HepG2 (cell line): Measurements from ENCODE around the gene PHLDB1. TPM values are rescaled to one million over a fixed set of nuclear protein-coding genes. Genes with fewer than 3 reads are reported as not detected.

Experiments used
- ATF3 ChIP-seq: sonication (generic); formaldehyde crosslinking; IDR thresholded peaks from 2 replicates; pipeline ENCODE4 v1.4.0; 2020; ENCODE audit warnings: missing genetic modification reagents
- CCDC6 ChIP-seq: sonication (generic); formaldehyde crosslinking; IDR thresholded peaks from 2 replicates; pipeline ENCODE4 v1.8.1; 2022; ENCODE audit warnings: mild to moderate bottlenecking, missing genetic modification reagents, moderate library complexity
- CEBPZ ChIP-seq: IDR thresholded peaks from 2 replicates; pipeline ENCODE4 v1.6.1; 2012; ENCODE audit warnings: low read length, improper control_type of control experiment
- POLR2AphosphoS2 ChIP-seq: IDR thresholded peaks from 2 replicates; pipeline ENCODE4 v1.6.1; 2011; ENCODE audit warnings: low read depth, low read length, improper control_type of control experiment
- SNAPC4 ChIP-seq: sonication (generic); formaldehyde crosslinking; IDR thresholded peaks from 2 replicates; pipeline ENCODE4 v1.4.0; 2020; ENCODE audit warnings: mild to moderate bottlenecking, missing genetic modification reagents
- WIZ ChIP-seq: sonication (generic); formaldehyde crosslinking; IDR thresholded peaks from 2 replicates; pipeline ENCODE4 v1.5.1; 2020; ENCODE audit warnings: mild to moderate bottlenecking, missing genetic modification reagents
- YY1 ChIP-seq: IDR thresholded peaks from 2 replicates; pipeline ENCODE4 v1.6.1; 2011; ENCODE audit warnings: low read length, low read depth, moderate library complexity, mild to moderate bottlenecking; ENCODE audit not compliant: insufficient read depth, insufficient replicate concordance
- ZBTB46 ChIP-seq: sonication (generic); formaldehyde crosslinking; IDR thresholded peaks from 2 replicates; pipeline ENCODE4 v1.4.0; 2020; ENCODE audit warnings: mild to moderate bottlenecking, missing genetic modification reagents, borderline replicate concordance
- ZNF737 ChIP-seq: sonication (generic); formaldehyde crosslinking; IDR thresholded peaks from 2 replicates; pipeline ENCODE4 v1.5.0; 2020; ENCODE audit warnings: missing genetic modification reagents, mild to moderate bottlenecking, borderline replicate concordance
- ZNF788 ChIP-seq: sonication (generic); formaldehyde crosslinking; IDR thresholded peaks from 2 replicates; pipeline ENCODE4 v1.5.0; 2020; ENCODE audit warnings: mild to moderate bottlenecking, missing genetic modification reagents, borderline replicate concordance
- polyA plus RNA-seq, 8 experiments: library from polyadenylated mRNA; depleted of rRNA in 3 of 8; stranded (reverse) in 7 of 8; unstranded in 1 of 8; fragments of >200 nt; fragmentation: Illumina TruSeq in 4 of 8; extraction: Trizol in 4 of 8; gene quantifications; 2 replicates each; pipeline versions ENCODE4 v1.2.1 to v1.2.3, GENCODE V29; 2011 to 2016; ENCODE audit warnings: low read depth in 4 of 8, missing spikeins in 1 of 8, mixed read lengths in 1 of 8; ENCODE audit not compliant: insufficient read depth in 1 of 8
- total RNA-seq, 5 experiments: library from RNA; depleted of rRNA; stranded (reverse); fragments of >200 nt; fragmentation: Illumina TruSeq; extraction: Trizol; gene quantifications; 2 replicates each; pipeline ENCODE4 v1.2.3, GENCODE V29; 2016; ENCODE audit warnings: low read depth in 1 of 5

PHLDB1 gene
- total and polyA plus RNA-seq, 2 of the 13 experiments (the other 11 are each of a cell fraction or from before 2014, with no cell fraction given) = 13.8 to 14.2 TPM

- no peak for TF ChIP-seq ZBTB46 (CRISPR knock-in tag)
- TF ChIP-seq ZNF788 (CRISPR knock-in tag) = no peak
- 0 out of 2 replicates have a peak, but pooled peaks have one; percentile 48 for TF ChIP-seq ZNF737 (CRISPR knock-in tag)
- TF ChIP-seq SNAPC4 = no peak
- TF ChIP-seq WIZ (CRISPR knock-in tag) = peak; percentile 45; the same call in 1 of the 2 replicates
- TF ChIP-seq CCDC6 (CRISPR knock-in tag) = peak; percentile 70; the same call in 1 of the 2 replicates
- TF ChIP-seq CEBPZ = no peak
- 0 out of 2 replicates have a peak, but pooled peaks have one; percentile 14 for TF ChIP-seq ATF3
- TF ChIP-seq YY1 = peak; percentile 93
- TF ChIP-seq POLR2AphosphoS2 = 0 out of 2 replicates have a peak, but pooled peaks have one; percentile 43
Observed at GRCh38 chr11:118572061-118572980, 35.1 kb upstream of the PHLDB1 start, which contains the start of gene ARCN1 (continued).
